BJ (cell line): ENCODE data around the gene CAMKMT. TPM values are rescaled to one million over a fixed set of nuclear protein-coding genes. Genes with fewer than 3 reads are reported as not detected.

Experiments
- CTCF ChIA-PET: fragments of 350-600 bp; formaldehyde crosslinking; extraction: SDS; loops from one replicate; lab custom pipeline; 2021; ENCODE audit warnings: antibody characterized with exemption, inconsistent platforms; lab: Yijun Ruan, JAX
- POLR2A ChIA-PET: fragments of 300-600 bp; sonication (Branson Sonifier 250); formaldehyde crosslinking; extraction: SDS; loops from one replicate; lab custom pipeline; 2021; ENCODE audit warnings: antibody characterized with exemption; lab: Charles Lee
- DNase-seq: peaks from one replicate; pipeline ENCODE4 v3.0.0-alpha.2; 2011; ENCODE audit warnings: low read depth
- H3K27me3 ChIP-seq: 2 replicates; pipeline ENCODE4 v1.6.0; 2011; ENCODE audit warnings: low read length; ENCODE audit not compliant: control insufficient read depth, insufficient read depth
- H3K36me3 ChIP-seq: 2 replicates; pipeline ENCODE4 v1.5.1; 2011; ENCODE audit warnings: low read length; ENCODE audit not compliant: control insufficient read depth, insufficient read depth
- H3K4me3 ChIP-seq: 2 replicates; pipeline ENCODE4 v1.5.1; 2011; ENCODE audit warnings: low read depth, mild to moderate bottlenecking, control low read depth, low read length
- polyA plus RNA-seq: library from polyadenylated mRNA; depleted of rRNA; stranded (reverse); fragments of >200 nt; gene quantifications from 2 replicates; pipeline ENCODE4 v1.2.3, GENCODE V29; 2011
- TF ChIP-seq, protein P1 (sequence below): IDR thresholded peaks from 2 replicates; pipeline ENCODE4 v1.5.1; 2011; ENCODE audit warnings: low read depth, mild to moderate bottlenecking, control low read depth, inconsistent platforms, low read length, moderate library complexity; ENCODE audit not compliant: insufficient read depth

Gene CAMKMT
- polyA plus RNA-seq, 1 experiment = 2.0 TPM

DNA sequence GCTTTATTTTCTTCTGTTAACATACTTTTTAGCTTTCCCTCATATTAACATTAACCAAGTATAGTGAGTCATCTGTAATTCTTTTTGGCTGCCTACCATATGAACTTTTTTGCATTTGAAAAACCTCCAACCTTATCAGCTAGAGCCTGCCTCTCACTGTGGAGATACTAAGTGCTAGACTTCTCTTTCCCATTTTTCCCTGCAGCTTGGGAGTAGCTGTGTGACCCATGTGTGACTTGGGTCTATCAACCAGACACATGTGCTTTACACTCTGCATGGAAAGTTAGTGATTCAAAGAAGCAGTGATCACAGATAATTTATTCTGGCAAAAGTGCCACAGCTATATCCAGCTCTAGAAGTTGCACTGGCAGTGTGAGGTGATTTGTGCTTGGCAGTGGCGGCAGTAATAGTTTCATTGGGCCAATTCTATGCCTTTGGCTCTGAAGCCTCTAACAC is 36.7 kb upstream of the CAMKMT start:
- ChIA-PET CTCF (interaction anchor here (1.1 kb wide), 1 partner anchor 634 kb away, joined by 3 read pairs; no protein-coding TSS in a partner anchor), POLR2A (interaction anchor here (0.5 to 0.6 kb wide), 2 partner anchors 33 to 103 kb away, joined by 3 read pairs; no protein-coding TSS in a partner anchor)
- TF ChIP-seq, protein P1, sequence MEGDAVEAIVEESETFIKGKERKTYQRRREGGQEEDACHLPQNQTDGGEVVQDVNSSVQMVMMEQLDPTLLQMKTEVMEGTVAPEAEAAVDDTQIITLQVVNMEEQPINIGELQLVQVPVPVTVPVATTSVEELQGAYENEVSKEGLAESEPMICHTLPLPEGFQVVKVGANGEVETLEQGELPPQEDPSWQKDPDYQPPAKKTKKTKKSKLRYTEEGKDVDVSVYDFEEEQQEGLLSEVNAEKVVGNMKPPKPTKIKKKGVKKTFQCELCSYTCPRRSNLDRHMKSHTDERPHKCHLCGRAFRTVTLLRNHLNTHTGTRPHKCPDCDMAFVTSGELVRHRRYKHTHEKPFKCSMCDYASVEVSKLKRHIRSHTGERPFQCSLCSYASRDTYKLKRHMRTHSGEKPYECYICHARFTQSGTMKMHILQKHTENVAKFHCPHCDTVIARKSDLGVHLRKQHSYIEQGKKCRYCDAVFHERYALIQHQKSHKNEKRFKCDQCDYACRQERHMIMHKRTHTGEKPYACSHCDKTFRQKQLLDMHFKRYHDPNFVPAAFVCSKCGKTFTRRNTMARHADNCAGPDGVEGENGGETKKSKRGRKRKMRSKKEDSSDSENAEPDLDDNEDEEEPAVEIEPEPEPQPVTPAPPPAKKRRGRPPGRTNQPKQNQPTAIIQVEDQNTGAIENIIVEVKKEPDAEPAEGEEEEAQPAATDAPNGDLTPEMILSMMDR = no peak
- no peaks in the 10 kb centered on the region for H3K27me3 ChIP-seq
- peaks cover 12% of the 10 kb centered on the region for H3K36me3 ChIP-seq
- DNase-seq = peak; percentile 35
- no peak overlapping the region for H3K4me3 ChIP-seq

DNA sequence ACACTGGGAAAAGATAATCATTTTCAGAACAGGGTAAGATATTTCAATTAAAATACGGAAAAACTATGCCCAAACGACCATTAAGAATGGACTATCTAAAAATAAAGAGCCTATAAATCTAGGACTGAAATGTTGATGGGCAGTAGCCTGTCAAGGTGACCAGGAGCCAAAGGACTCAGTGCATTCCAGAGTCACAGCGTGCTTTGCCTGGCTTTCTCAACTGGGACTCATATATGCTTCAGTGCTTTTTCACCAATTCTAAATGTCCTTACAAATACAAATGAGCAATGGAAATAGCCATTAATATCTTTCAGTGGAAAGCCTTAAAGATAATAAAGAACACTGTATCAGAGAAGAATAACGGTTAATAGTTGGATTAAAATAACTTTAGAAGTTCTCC is 35.9 kb upstream of the CAMKMT start:
- no peak for DNase-seq
- ChIA-PET POLR2A (no interaction called here), CTCF (no interaction called here)
- Histone ChIP-seq H3K27me3 (no peaks in the 10 kb centered on the region), H3K36me3 (peaks cover 8% of the 10 kb centered on the region), H3K4me3 (no peak overlapping the region)
- TF ChIP-seq, protein P1 = no peak

DNA sequence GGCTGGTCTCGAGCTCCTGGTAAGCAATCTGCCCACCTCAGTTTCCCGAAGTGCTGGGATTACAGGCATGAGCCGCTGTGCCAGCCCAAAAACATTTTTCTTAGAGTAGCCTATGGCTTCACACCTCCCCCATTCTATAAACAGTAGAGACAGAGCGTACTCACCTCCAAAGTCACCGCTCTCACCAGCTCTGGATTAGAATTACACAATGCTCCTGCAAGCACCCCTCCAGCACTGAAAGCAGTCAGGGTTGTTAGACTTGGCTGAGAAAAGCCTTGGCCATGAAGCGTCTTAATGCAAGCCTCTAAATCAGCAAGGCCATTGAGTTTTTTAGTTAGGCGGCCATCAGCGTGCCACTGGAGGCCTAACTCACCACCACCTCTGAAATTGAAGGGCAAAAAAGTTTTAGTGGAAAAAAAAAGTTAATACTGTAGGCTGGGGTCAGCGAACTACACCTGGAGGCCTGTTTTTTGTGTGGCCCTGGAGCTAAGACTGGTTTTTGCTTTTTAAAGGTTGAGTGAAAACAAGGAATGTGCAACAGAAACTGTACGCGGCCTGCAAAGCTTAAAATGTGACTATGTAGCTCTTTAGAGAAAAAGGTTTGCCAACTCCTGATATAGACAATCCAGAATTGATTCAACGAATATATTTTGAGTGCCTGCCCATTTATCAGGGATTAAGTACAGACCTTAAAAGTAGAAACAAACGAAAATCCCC is 35.0 kb upstream of the CAMKMT start:
- POLR2A ChIA-PET = no interaction called here

DNA sequence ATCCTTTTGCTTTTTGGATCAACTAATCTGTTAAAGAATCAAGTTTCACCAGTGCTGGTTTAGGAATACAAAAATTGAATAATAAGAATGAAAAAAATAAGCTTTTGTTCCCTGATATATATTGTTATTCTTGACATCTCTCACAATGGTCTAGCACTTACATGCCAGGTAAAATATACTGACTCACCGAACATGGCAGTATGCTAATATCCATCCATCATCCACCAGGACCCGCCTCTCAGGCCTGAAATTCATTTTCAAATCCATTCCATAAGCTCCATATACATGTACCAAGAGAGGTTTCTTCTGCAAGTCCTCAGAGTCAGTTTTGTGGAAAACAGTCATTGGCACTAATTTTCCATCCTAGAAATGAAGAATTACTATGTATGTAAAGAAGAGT is 33.0 kb upstream of the CAMKMT start:
- DNase-seq = no peak
- ChIA-PET CTCF (interaction anchor here (1.0 kb wide), 1 partner anchor 9 kb away, joined by 3 read pairs; no protein-coding TSS in a partner anchor), POLR2A (no interaction called here)
- no peaks in the 10 kb centered on the region for H3K27me3 ChIP-seq
- TF ChIP-seq, protein P1 = no peak
- H3K4me3 ChIP-seq = no peak overlapping the region
- H3K36me3 ChIP-seq = peaks cover 3% of the 10 kb centered on the region

More for the DNA sequence above, 35.0 kb upstream of the CAMKMT start:
- TF ChIP-seq, protein P1 = no peak
- H3K36me3 ChIP-seq = peaks cover 8% of the 10 kb centered on the region
- H3K27me3 ChIP-seq = no peaks in the 10 kb centered on the region
- CTCF ChIA-PET = no interaction called here
- DNase-seq = no peak
- no peak overlapping the region for H3K4me3 ChIP-seq

DNA sequence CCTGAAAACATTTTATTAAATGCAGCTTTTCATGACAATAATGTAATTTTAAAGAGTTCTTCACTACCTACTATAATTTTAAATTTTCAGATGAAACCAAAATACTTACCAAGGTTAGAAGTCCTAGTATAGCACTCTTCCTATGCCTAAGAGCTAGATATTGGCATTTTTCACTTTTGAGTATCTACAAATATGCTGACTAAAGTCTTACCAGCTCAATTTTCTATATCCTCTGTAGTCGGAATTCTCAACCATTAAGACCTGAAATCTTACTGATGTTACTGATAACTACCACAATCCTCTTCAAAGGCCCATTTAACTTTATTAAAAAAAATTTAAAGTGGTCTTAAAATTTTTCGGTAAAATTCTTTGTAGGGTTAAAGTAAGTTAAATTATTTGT is 32.4 kb upstream of the CAMKMT start:
- CTCF ChIA-PET = interaction anchor here (1.0 kb wide), 1 partner anchor 10 kb away, joined by 3 read pairs; no protein-coding TSS in a partner anchor
- H3K27me3 ChIP-seq = no peaks in the 10 kb centered on the region
- DNase-seq = no peak
- TF ChIP-seq, protein P1 = no peak
- H3K36me3 ChIP-seq = peaks cover 3% of the 10 kb centered on the region
- POLR2A ChIA-PET = no interaction called here
- no peak overlapping the region for H3K4me3 ChIP-seq
